HG03064 (cell line): ENCODE results near the gene COL15A1.

Experiments
- ATAC-seq: cut with Tn5 transposase; IDR thresholded peaks from one replicate; pipeline ENCODE4 v1.9.1; 2021; ENCODE audit warnings: low read depth; ENCODE audit not compliant: unreplicated experiment

The COL15A1 gene

GRCh38 chr9:99103054-99103895 is 159.6 kb downstream of the COL15A1 start:
- no peak for ATAC-seq

GRCh38 chr9:99103901-99104458 is 160.3 kb downstream of the COL15A1 start:
- no peak for ATAC-seq

GRCh38 chr9:99104459-99105151 is 160.9 kb downstream of the COL15A1 start, which contains the start of gene TGFBR1:
Gene TGFBR1, plus strand, starts transcription at chr9:99105113. Its CDS starts 93 bp downstream, at chr9:99105206.
- ATAC-seq, result peak; percentile 89

- ATAC-seq, result peak; percentile 59
These were observed 161.7 kb downstream of the COL15A1 start for GRCh38 chr9:99105152-99106043.

GRCh38 chr9:99106044-99106375 is 162.3 kb downstream of the COL15A1 start:
- ATAC-seq, result no peak

GRCh38 chr9:99107421-99107820 is 163.7 kb downstream of the COL15A1 start:
- no peak for ATAC-seq

GRCh38 chr9:99108131-99108530 is 164.4 kb downstream of the COL15A1 start:
- no peak for ATAC-seq

- ATAC-seq, result no peak
These were observed 165.8 kb downstream of the COL15A1 start for GRCh38 chr9:99109522-99109921.

- ATAC-seq, result no peak
These were observed 169.2 kb downstream of the COL15A1 start for GRCh38 chr9:99112750-99113413.

GRCh38 chr9:99113414-99114048 is 169.8 kb downstream of the COL15A1 start:
- no peak for ATAC-seq

- ATAC-seq, result no peak
These were observed 170.3 kb downstream of the COL15A1 start for GRCh38 chr9:99114049-99114440.

GRCh38 chr9:99114846-99115500 is 171.3 kb downstream of the COL15A1 start:
- ATAC-seq, result no peak

GRCh38 chr9:99116003-99116411 is 172.3 kb downstream of the COL15A1 start:
- ATAC-seq, result no peak

GRCh38 chr9:99118782-99119466 is 175.2 kb downstream of the COL15A1 start:
- ATAC-seq, result peak; percentile 98

GRCh38 chr9:99119976-99120655 is 176.4 kb downstream of the COL15A1 start:
- ATAC-seq, result no peak
